ENCODE measurements around the gene TASOR. TPM values are rescaled to one million over a fixed set of nuclear protein-coding genes. Genes with fewer than 3 reads are reported as not detected.
A peak's percentile ranks its signal among the peaks of the same experiment; 100 is the strongest.

Gene TASOR
- total and polyA plus RNA-seq, 10 donors = 27.6 to 123 (median 85.8) TPM

GRCh38 chr3:56655709-56656108 is 27.4 kb downstream of the TASOR start:
- peaks cover 0 to 15% (median 9%) of the 10 kb centered on the region in 8 donors for H3K9me3 ChIP-seq
- peaks cover 5 to 100% (median 92%) of the 10 kb centered on the region in 6 donors for H3K36me3 ChIP-seq
- no peak overlapping the region for H3K27ac ChIP-seq
- H3K4me3 ChIP-seq = no peak overlapping the region
- DNase-seq = no peak
- TF ChIP-seq, protein P1, sequence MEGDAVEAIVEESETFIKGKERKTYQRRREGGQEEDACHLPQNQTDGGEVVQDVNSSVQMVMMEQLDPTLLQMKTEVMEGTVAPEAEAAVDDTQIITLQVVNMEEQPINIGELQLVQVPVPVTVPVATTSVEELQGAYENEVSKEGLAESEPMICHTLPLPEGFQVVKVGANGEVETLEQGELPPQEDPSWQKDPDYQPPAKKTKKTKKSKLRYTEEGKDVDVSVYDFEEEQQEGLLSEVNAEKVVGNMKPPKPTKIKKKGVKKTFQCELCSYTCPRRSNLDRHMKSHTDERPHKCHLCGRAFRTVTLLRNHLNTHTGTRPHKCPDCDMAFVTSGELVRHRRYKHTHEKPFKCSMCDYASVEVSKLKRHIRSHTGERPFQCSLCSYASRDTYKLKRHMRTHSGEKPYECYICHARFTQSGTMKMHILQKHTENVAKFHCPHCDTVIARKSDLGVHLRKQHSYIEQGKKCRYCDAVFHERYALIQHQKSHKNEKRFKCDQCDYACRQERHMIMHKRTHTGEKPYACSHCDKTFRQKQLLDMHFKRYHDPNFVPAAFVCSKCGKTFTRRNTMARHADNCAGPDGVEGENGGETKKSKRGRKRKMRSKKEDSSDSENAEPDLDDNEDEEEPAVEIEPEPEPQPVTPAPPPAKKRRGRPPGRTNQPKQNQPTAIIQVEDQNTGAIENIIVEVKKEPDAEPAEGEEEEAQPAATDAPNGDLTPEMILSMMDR (IDR thresholded peaks at IDR 0.05 in 8 of 11, conservative IDR thresholded peaks at IDR 0.05 in 3 of 11) = no peak
- no peak for TF ChIP-seq POLR2AphosphoS5 (IDR thresholded peaks at IDR 0.05)
- no peak for TF ChIP-seq POLR2A (IDR thresholded peaks at IDR 0.05)
- H3K27me3 ChIP-seq (replicated peaks in 1 of 7) = no peaks in the 10 kb centered on the region
- WGBS, 5 donors = 44 to 81% (median 71%) methylated on average over 1 of the region's 1 CpG
- intact Hi-C loops (cut with DNase I; ENCODE audit: low total_unique reads) = no loop called here
- peaks cover 0 to 13% (median 0%) of the 10 kb centered on the region in 6 donors for H3K4me1 ChIP-seq

- no peak for TF ChIP-seq POLR2AphosphoS5 (IDR thresholded peaks at IDR 0.05)
- TF ChIP-seq, protein P1 (IDR thresholded peaks at IDR 0.05 in 8 of 11, conservative IDR thresholded peaks at IDR 0.05 in 3 of 11) = no peak
- TF ChIP-seq POLR2A (IDR thresholded peaks at IDR 0.05) = no peak
- no peaks in the 10 kb centered on the region for H3K27me3 ChIP-seq (replicated peaks in 1 of 7)
- WGBS, 5 donors = 88 to 100% (median 97%) methylated on average over 1 of the region's 1 CpG
- DNase-seq = no peak
- no peak overlapping the region for H3K4me3 ChIP-seq
- peaks cover 0 to 22% (median 5%) of the 10 kb centered on the region in 6 donors for H3K4me1 ChIP-seq
- H3K36me3 ChIP-seq = peaks cover 2 to 100% (median 83%) of the 10 kb centered on the region in 6 donors
- H3K27ac ChIP-seq = no peak overlapping the region
- intact Hi-C loops (cut with DNase I; ENCODE audit: low total_unique reads) = no loop called here
- H3K9me3 ChIP-seq = peaks cover 0 to 15% (median 9%) of the 10 kb centered on the region in 8 donors
Measured at GRCh38 chr3:56654460-56654859, 28.6 kb downstream of the TASOR start.

DNA sequence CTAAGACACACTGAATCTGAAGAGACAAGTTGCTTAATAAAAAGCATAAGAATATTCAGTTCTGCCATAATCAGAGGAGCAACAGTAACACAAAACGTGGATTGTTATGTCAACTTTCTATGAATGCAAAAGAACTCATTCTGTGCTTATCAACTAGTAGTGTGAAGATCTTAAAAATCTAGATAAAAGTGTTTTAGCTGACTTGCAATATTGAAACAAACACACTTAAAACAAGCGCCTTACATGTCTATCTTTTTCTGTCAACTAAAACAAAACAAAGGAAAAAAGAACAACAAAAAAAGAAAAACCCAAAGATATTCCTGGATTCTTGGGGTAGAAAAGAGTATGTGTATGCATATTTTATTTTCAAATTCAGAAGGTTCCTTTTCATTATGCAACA is 37.7 kb downstream of the TASOR start:
- 91 to 99% (median 94%) methylated on average over 2 of the region's 2 CpGs for WGBS, 5 donors
- intact Hi-C loops (cut with DNase I; ENCODE audit: low total_unique reads) = no loop called here
- Histone ChIP-seq H3K27ac (no peak overlapping the region), H3K4me3 (no peak overlapping the region), H3K4me1 (peaks cover 0 to 26% (median 6%) of the 10 kb centered on the region in 6 donors), H3K9me3 (no peaks in the 10 kb centered on the region), H3K36me3 (peaks cover 7 to 100% (median 66%) of the 10 kb centered on the region in 6 donors), H3K27me3 (replicated peaks in 1 of 7) (no peaks in the 10 kb centered on the region)
- no peak for DNase-seq
- no peak for TF ChIP-seq POLR2A (IDR thresholded peaks at IDR 0.05)
- TF ChIP-seq, protein P1 (IDR thresholded peaks at IDR 0.05 in 8 of 11, conservative IDR thresholded peaks at IDR 0.05 in 3 of 11) = no peak
- no peak for TF ChIP-seq POLR2AphosphoS5 (IDR thresholded peaks at IDR 0.05)

DNA sequence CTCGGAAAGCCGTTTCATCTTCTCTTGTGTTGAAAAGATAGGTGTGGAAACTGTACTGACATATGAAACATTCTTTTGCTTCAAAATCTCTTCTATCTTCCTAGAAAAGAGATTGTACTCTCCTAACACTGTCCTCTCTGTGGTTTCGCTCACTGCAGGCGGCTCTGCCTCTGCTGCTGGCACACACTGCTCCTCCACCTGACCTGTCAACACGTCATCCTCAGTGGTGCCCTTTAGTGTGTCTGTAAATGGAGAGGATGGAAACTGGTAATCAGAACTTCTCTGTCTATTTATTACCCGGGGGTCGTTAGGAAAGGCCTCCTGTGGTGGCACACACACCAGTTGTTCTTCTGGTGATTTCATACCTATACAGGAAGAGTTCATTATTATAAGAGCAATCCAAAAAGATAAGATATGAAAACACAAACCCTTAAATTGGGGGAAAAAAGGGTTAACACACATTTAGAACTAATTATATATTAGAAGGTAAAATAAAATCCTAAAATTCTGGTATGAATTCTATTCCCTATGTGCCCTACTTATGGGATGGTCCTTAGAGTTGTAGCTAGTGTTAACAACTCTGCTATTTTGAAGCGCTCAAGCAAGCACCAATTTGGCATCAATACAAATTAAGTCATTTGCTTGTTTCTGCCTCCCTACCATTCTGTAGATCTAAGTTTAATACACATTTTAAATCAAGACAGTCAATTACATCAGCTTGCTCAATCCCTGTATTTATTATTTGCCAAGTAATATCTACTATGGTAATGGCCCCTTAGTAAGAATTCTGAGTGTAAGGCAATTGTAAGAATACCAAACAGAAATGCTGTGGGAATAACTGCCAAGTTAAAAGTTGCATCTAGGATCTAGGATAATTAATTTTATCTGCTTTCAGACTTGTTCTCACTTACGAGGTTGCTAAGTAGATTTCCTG is 49.2 kb downstream of the TASOR start:
- Histone ChIP-seq H3K4me3 (no peak overlapping the region), H3K9me3 (no peaks in the 10 kb centered on the region), H3K27me3 (replicated peaks in 1 of 7) (no peaks in the 10 kb centered on the region), H3K36me3 (peaks cover 0 to 100% (median 62%) of the 10 kb centered on the region in 6 donors), H3K4me1 (peaks cover 0 to 9% (median 0%) of the 10 kb centered on the region in 6 donors), H3K27ac (peak overlapping the region in 1 of 8 donors; percentile 7)
- no peak for DNase-seq
- 87 to 93% (median 91%) methylated on average over 9 of the region's 9 CpGs for WGBS, 5 donors
- intact Hi-C loops (cut with DNase I; ENCODE audit: low total_unique reads) = no loop called here
- TF ChIP-seq, protein P1 (IDR thresholded peaks at IDR 0.05 in 8 of 11, conservative IDR thresholded peaks at IDR 0.05 in 3 of 11) = no peak
- TF ChIP-seq POLR2AphosphoS5 (IDR thresholded peaks at IDR 0.05) (no peak), POLR2A (IDR thresholded peaks at IDR 0.05) (no peak)

Data from spleen (tissue), 11 donors.